CD4-positive, CD25-positive, alpha-beta regulatory T cell (primary cell): ENCODE results near the gene KCNQ1OT1. TPM values are rescaled to one million over a fixed set of nuclear protein-coding genes. Genes with fewer than 3 reads are reported as not detected.
A peak's percentile ranks its signal among the peaks of the same experiment; 100 is the strongest.

ENCODE experiments used
- ATAC-seq, 2 donors: fragments of 150-1000 bp; cut with Tn5 transposase; one replicate each; pipeline ENCODE4 v1.10.0; 2021; ENCODE audit warnings: low read depth in 2 of 2, moderate number of reproducible peaks in 2 of 2, moderate library complexity in 1 of 2
- DNase-seq, 3 donors: peaks; one replicate each; pipeline versions ENCODE4 v3.0.0 to v3.0.0-alpha.2; 2012 to 2022; ENCODE audit warnings: mixed read lengths in 1 of 3
- H3K27ac ChIP-seq: one replicate; pipeline ENCODE4 v1.7.0; 2013; ENCODE audit warnings: mild to moderate bottlenecking, low read length; ENCODE audit not compliant: insufficient read depth, poor library complexity, severe bottlenecking
- H3K27me3 ChIP-seq: one replicate; pipeline ENCODE4 v1.7.0; 2013; ENCODE audit warnings: low read length; ENCODE audit not compliant: control insufficient read depth, insufficient read depth
- H3K36me3 ChIP-seq: one replicate; pipeline ENCODE4 v1.7.0; 2013; ENCODE audit warnings: mild to moderate bottlenecking, low read length, moderate library complexity; ENCODE audit not compliant: control insufficient read depth, insufficient read depth
- H3K4me1 ChIP-seq: 2 replicates; pipeline ENCODE4 v1.7.0; 2013; ENCODE audit warnings: mild to moderate bottlenecking, low read length; ENCODE audit not compliant: insufficient read depth, control insufficient read depth, poor library complexity, severe bottlenecking
- H3K4me3 ChIP-seq: one replicate; pipeline ENCODE4 v1.7.0; 2013; ENCODE audit warnings: low read depth, mild to moderate bottlenecking, low read length, moderate library complexity
- H3K9me3 ChIP-seq, 2 experiments: 1 replicate in 1 of 2; 2 replicates in 1 of 2; pipeline ENCODE4 v1.7.0; 2013; ENCODE audit warnings: low read length in 2 of 2, mild to moderate bottlenecking in 1 of 2, moderate library complexity in 1 of 2; ENCODE audit not compliant: control insufficient read depth in 2 of 2
- H3K27ac Mint-ChIP-seq, 3 donors: one replicate each; pipeline ENCODE4 v1.8.0; 2020 to 2022; ENCODE audit warnings: mild to moderate bottlenecking in 3 of 3, mixed read lengths in 3 of 3, moderate library complexity in 2 of 3
- H3K27me3 Mint-ChIP-seq: one replicate; pipeline ENCODE4 v1.8.0; 2022; ENCODE audit warnings: mild to moderate bottlenecking, mixed read lengths
- H3K36me3 Mint-ChIP-seq: one replicate; pipeline ENCODE4 v1.8.0; 2020; ENCODE audit warnings: mixed read lengths
- H3K4me1 Mint-ChIP-seq, 4 donors: one replicate each; pipeline ENCODE4 v1.8.0; 2020 to 2022; ENCODE audit warnings: mixed read lengths in 4 of 4, mild to moderate bottlenecking in 1 of 4
- H3K4me3 Mint-ChIP-seq, 4 donors: one replicate each; pipeline ENCODE4 v1.8.0; 2020 to 2022; ENCODE audit warnings: mild to moderate bottlenecking in 4 of 4, mixed read lengths in 4 of 4, moderate library complexity in 3 of 4
- H3K9me3 Mint-ChIP-seq, 7 donors: one replicate each; pipeline ENCODE4 v1.8.0; 2020 to 2022; ENCODE audit warnings: mixed read lengths in 7 of 7, mild to moderate bottlenecking in 3 of 7, moderate library complexity in 2 of 7
- polyA plus RNA-seq, 4 donors: library from polyadenylated mRNA; unstranded; fragments of 300-500 nt; fragmentation: Illumina TruSeq; gene quantifications; one replicate each; pipeline ENCODE4 v1.2.3, GENCODE V29; 2021
- total RNA-seq: library from RNA; stranded (reverse); gene quantifications from one replicate; pipeline ENCODE4 v1.2.3, GENCODE V29; 2022

Gene KCNQ1OT1
- total and polyA plus RNA-seq, 5 donors from 2014 or later: 0.01 to 0.72 (median 0.07) TPM

DNA sequence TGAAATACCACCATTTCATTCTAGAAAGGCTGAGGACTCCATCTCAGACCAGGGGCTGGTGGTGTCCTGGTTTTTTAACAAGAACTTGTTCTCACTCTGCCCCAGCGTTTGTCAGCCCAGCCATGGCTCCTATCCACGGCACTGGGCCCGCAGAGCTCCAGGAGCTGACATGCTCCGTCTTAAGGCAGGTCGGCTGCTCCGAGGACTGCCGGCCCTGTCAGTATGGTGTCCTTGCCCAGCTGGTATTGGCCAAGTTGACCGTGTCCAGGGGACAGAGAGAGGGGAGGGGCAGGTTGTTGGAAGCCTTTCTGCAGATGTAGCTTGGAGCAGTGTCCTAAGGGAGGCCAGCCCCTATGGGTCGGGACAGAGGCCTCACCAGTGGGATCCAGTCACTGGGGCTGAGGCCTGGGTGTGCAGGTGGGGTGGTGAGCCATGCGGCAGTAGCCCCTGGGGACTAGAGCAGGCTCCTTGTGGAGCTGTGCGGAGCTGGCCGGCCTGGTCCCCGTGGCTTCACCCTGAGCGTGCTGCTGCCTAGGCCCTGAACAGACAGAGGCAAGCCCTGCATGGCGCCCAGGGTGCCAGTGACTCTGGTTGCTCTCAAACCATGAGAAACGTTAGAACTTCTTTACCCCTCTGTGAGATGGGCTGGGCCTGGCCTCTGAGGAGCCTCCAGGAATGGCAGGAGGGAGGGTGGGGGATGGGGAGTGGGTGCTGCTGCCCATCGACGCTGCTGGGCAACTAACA lies 39.9 kb upstream of the KCNQ1OT1 start:
- no peaks in the 10 kb centered on the region for H3K4me1 ChIP-seq
- no peak overlapping the region for H3K27ac ChIP-seq
- no peak overlapping the region for H3K4me3 ChIP-seq
- H3K27me3 Mint-ChIP-seq: no peaks in the 10 kb centered on the region
- no peaks in the 10 kb centered on the region for H3K36me3 ChIP-seq
- no peaks in the 10 kb centered on the region for H3K27me3 ChIP-seq
- H3K36me3 Mint-ChIP-seq: no peaks in the 10 kb centered on the region
- H3K9me3 Mint-ChIP-seq: no peaks in the 10 kb centered on the region
- H3K9me3 ChIP-seq: no peaks in the 10 kb centered on the region
- H3K4me3 Mint-ChIP-seq: no peak overlapping the region
- DNase-seq: no peak
- peak overlapping the region in 1 of 3 donors; percentile 36 for H3K27ac Mint-ChIP-seq
- ATAC-seq: no peak
- H3K4me1 Mint-ChIP-seq: no peaks in the 10 kb centered on the region

DNA sequence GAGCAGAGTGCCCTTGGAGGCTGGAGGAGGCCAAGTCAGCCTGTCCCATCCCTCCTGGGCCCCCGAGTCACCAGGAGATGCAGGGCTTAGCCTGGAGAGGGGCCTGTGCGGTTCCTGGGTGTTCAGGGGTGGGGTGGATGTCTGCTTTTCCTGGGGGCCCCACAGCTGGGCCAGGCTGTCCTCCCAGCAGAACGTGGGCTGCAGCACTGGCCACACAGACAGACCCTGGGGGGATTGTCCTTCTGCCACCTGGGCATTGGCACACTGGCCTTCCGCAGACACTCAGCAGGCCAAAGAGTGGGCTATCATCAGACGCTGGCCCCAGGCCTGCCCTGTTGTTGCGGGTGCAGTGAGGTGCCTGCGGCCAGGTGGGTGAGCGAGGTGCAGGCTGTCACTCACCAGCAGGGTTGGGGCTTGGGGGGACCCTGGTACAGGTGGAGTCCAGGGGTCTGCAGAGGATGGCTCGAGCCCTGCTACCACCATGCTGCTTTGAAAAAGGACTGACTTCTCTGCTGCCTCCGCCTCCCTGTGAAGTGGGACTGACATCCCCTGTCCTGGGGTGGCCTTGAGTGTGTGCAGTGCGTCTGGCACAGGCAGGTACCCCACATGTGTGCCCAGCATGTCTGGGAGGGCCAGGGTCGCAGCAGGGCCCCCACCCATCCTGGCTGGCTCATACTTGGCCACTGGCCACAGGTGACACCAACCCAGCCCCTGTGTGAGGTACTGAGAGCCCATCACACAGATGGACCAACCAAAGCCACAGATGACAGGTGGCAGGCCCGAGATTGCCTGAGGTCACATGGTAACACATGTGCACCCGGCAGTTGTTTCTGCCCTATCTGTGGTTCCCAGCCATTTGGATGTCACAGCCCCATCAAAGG lies 39.0 kb upstream of the KCNQ1OT1 start:
- H3K4me1 Mint-ChIP-seq: no peaks in the 10 kb centered on the region
- H3K27me3 Mint-ChIP-seq: no peaks in the 10 kb centered on the region
- H3K36me3 ChIP-seq: no peaks in the 10 kb centered on the region
- no peak overlapping the region for H3K4me3 Mint-ChIP-seq
- H3K36me3 Mint-ChIP-seq: no peaks in the 10 kb centered on the region
- H3K9me3 ChIP-seq: no peaks in the 10 kb centered on the region
- no peaks in the 10 kb centered on the region for H3K27me3 ChIP-seq
- no peaks in the 10 kb centered on the region for H3K4me1 ChIP-seq
- DNase-seq (no peak), ATAC-seq (no peak)
- no peak overlapping the region for H3K27ac Mint-ChIP-seq
- no peak overlapping the region for H3K27ac ChIP-seq
- no peaks in the 10 kb centered on the region for H3K9me3 Mint-ChIP-seq
- H3K4me3 ChIP-seq: no peak overlapping the region

DNA sequence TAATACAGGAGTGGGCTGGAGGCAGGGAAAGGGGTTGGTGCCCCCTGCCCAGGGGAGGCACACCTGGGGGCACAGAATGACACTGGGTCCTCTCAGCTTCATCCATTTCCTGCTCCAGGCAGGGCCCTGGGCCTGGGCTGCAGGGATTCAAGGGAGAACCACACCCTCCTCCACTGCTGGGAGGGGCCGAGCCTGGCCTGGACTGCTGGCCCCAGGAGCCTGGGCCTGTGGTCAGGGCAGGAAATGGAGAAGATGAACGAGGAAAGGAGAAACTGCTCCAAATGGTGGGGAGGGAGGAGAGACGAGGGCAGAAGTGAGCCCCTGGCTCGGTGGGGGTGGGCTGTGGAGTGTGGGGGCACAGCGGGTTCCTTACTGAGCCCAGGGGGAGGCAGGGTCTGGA lies 38.1 kb upstream of the KCNQ1OT1 start:
- no peaks in the 10 kb centered on the region for H3K36me3 ChIP-seq
- H3K4me3 ChIP-seq: no peak overlapping the region
- Mint-ChIP-seq H3K27ac (no peak overlapping the region), H3K4me1 (no peaks in the 10 kb centered on the region), H3K36me3 (no peaks in the 10 kb centered on the region), H3K4me3 (no peak overlapping the region), H3K9me3 (no peaks in the 10 kb centered on the region), H3K27me3 (no peaks in the 10 kb centered on the region)
- H3K4me1 ChIP-seq: no peaks in the 10 kb centered on the region
- no peak overlapping the region for H3K27ac ChIP-seq
- no peaks in the 10 kb centered on the region for H3K9me3 ChIP-seq
- H3K27me3 ChIP-seq: no peaks in the 10 kb centered on the region
- ATAC-seq (no peak), DNase-seq (no peak)

DNA sequence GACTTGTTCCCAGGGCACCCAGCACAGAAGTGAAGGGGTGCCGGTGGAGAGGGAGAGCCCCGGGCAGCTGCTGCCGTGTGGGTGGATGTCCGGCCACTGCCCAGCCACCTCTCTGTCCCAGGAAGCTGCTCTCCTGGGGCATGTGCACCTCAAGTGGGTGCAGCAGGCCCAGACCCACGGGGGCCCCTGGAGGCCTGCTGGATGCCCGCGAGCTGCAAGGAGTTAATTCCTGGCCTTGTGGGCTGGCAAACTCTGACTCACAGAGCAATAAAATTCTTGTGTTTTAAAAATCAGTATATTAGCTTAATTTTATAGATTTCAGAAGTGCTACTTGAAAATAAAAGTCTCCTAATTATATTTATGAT lies 37.4 kb upstream of the KCNQ1OT1 start:
- DNase-seq: no peak
- no peak overlapping the region for H3K27ac ChIP-seq
- Mint-ChIP-seq H3K36me3 (no peaks in the 10 kb centered on the region), H3K4me3 (no peak overlapping the region), H3K27me3 (no peaks in the 10 kb centered on the region), H3K9me3 (no peaks in the 10 kb centered on the region), H3K4me1 (no peaks in the 10 kb centered on the region), H3K27ac (no peak overlapping the region)
- no peaks in the 10 kb centered on the region for H3K27me3 ChIP-seq
- no peak overlapping the region for H3K4me3 ChIP-seq
- H3K4me1 ChIP-seq: no peaks in the 10 kb centered on the region
- H3K36me3 ChIP-seq: no peaks in the 10 kb centered on the region
- no peaks in the 10 kb centered on the region for H3K9me3 ChIP-seq
- ATAC-seq: no peak

DNA sequence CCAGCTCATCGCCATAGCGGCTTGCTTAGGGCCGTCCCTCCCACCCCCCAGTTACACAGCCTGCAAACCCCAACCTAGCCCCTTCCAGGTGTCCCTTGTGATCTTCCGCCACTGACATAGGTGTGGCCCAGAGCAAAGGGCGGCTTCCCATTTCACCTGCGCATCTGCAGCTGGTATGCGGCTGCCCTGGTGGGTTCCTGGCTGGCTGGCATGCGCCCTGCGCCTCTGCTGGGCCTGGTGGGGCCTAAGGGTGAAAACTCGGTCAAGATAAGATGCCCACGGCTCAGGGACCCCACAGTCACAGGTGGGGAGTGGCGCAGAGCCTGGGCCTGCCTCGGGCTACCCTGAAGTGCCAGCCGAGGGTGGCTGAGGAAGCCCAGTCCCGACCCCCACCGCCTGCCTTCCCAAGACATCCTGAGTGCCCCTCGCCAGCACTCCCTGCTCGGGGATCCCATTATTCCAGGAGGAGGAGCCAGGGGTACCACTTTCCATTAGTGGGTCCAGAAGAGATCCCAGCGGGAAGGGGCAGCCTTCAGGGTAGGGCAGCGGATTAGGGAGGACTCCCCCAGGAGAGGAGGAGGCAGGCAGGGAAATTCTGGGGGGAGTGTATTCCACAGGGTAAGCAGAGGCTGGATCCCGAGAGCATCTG lies 36.9 kb upstream of the KCNQ1OT1 start:
- Mint-ChIP-seq H3K4me1 (no peaks in the 10 kb centered on the region), H3K36me3 (no peaks in the 10 kb centered on the region), H3K9me3 (no peaks in the 10 kb centered on the region), H3K27me3 (no peaks in the 10 kb centered on the region), H3K4me3 (no peak overlapping the region), H3K27ac (no peak overlapping the region)
- DNase-seq (no peak), ATAC-seq (no peak)
- Histone ChIP-seq H3K36me3 (no peaks in the 10 kb centered on the region), H3K9me3 (no peaks in the 10 kb centered on the region), H3K27me3 (no peaks in the 10 kb centered on the region), H3K4me1 (no peaks in the 10 kb centered on the region), H3K27ac (no peak overlapping the region), H3K4me3 (no peak overlapping the region)

DNA sequence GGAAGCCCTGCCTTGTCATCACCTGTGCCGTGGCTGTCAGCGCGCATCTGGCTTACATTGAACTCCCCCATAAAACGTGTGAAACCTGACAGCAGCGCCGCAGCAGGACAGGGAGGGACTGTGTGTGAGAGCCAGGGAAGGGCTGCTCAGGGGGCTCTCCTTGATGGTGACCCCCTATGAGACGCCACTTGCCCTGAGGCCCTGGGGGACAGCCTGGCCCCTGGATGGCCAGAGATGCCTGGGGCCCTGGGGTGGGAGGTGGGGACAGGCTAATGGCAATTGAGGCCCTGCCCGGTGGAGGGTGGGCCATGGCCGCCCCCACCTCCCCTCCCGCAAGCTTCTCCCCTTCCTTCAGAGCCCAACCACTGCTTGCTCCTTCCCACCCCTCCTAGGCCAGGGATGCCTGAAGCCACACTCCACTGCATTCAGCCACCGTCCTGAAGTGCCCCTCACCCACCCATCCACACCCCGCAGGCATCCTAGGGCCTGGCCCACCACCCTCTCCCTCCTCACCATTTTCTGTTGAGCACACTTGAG lies 35.3 kb upstream of the KCNQ1OT1 start:
- no peaks in the 10 kb centered on the region for H3K4me1 Mint-ChIP-seq
- Histone ChIP-seq H3K9me3 (no peaks in the 10 kb centered on the region), H3K27ac (no peak overlapping the region), H3K36me3 (no peaks in the 10 kb centered on the region), H3K4me1 (no peaks in the 10 kb centered on the region), H3K27me3 (no peaks in the 10 kb centered on the region), H3K4me3 (no peak overlapping the region)
- H3K27ac Mint-ChIP-seq: no peak overlapping the region
- H3K27me3 Mint-ChIP-seq: no peaks in the 10 kb centered on the region
- ATAC-seq (no peak), DNase-seq (no peak)
- no peak overlapping the region for H3K4me3 Mint-ChIP-seq
- no peaks in the 10 kb centered on the region for H3K9me3 Mint-ChIP-seq
- H3K36me3 Mint-ChIP-seq: no peaks in the 10 kb centered on the region

DNA sequence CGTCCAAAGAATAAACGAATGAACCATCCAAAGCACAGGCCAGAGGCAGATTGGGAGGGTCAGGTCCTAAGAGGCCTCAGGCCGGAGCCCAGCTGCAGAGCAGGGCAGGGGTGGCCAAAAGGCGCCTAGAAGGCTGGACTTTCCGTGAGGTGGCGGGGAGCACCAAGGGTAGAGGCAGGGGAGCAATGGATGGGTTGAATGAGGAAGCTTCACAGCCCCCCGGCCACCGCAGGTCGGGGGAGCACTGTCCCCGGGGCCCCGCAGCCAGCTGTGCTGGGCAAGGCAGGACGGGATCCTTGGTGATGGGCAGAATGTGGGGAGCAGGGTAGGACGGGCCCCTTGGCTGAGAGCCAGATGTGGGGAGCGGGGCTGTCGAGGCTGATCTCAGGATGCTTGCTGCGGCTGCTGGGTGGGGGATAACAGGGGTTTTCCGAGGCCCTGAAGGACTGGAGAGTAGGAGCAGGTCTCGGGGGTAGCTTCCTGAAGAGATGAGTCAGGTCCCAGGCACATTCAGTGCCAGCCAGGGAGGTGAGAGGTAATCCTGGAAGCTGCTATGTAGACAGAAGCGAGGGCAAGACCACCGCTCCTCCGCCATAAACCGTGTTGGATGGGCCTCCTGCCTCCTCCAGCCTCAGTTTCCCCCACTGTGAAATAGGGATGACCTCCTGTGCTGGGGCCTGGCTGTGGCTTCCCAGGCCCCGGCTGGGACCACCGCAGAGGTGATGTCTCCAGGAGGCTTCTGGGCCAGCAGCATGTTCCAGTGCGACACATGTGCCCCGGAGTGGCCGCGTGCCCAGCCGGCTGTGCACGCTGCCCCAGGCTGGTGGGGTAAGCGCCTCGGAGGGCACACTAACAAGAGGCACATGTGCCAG lies 34.6 kb upstream of the KCNQ1OT1 start:
- Mint-ChIP-seq H3K27me3 (no peaks in the 10 kb centered on the region), H3K27ac (no peak overlapping the region), H3K4me3 (no peak overlapping the region), H3K9me3 (no peaks in the 10 kb centered on the region), H3K36me3 (no peaks in the 10 kb centered on the region), H3K4me1 (no peaks in the 10 kb centered on the region)
- no peaks in the 10 kb centered on the region for H3K36me3 ChIP-seq
- no peaks in the 10 kb centered on the region for H3K27me3 ChIP-seq
- DNase-seq: no peak
- H3K27ac ChIP-seq: no peak overlapping the region
- no peak for ATAC-seq
- H3K4me1 ChIP-seq: no peaks in the 10 kb centered on the region
- no peak overlapping the region for H3K4me3 ChIP-seq
- H3K9me3 ChIP-seq: no peaks in the 10 kb centered on the region
